Measurements from ENCODE around the gene CTNNA3.

GRCh38 chr10:66187053-66187733, 1508.8 kb downstream of the CTNNA3 start:
- TF ChIP-seq CTCF (IDR thresholded peaks at IDR 0.05) (no peak), POLR2A (IDR thresholded peaks at IDR 0.05) (no peak)

Data from right lobe of liver (tissue), 4 donors.